Keratinocyte (primary cell): ENCODE measurements around the gene CRACR2A. TPM values are rescaled to one million over a fixed set of nuclear protein-coding genes. Genes with fewer than 3 reads are reported as not detected.

Experiments used
- DNase-seq: peaks from one replicate; pipeline ENCODE4 v3.0.0-alpha.2; 2011; ENCODE audit warnings: low read depth, missing footprints, low spot score
- FAIRE-seq: peaks from 2 replicates; lab custom pipeline; 2011; peaks lifted over from hg19 to GRCh38; lab: Jason Lieb, UNC
- H2AFZ ChIP-seq: 2 replicates; pipeline ENCODE4 v1.6.0; 2012; ENCODE audit warnings: low read length, control low read depth, inconsistent platforms; ENCODE audit not compliant: control insufficient read depth
- H3K27ac ChIP-seq: 2 replicates; pipeline ENCODE4 v1.5.1; 2011; ENCODE audit warnings: low read length; ENCODE audit not compliant: control insufficient read depth, insufficient read depth
- H3K27me3 ChIP-seq: 3 replicates; pipeline ENCODE4 v1.6.0; 2011; ENCODE audit warnings: low read length; ENCODE audit not compliant: control insufficient read depth, insufficient read depth; ENCODE audit errors: extremely low read depth
- H3K36me3 ChIP-seq, 2 experiments: 2 replicates in 1 of 2; 3 replicates in 1 of 2; pipeline ENCODE4 v1.5.1; 2011; ENCODE audit warnings: low read length in 2 of 2, mild to moderate bottlenecking in 1 of 2; ENCODE audit not compliant: control insufficient read depth in 2 of 2, insufficient read depth in 2 of 2; ENCODE audit errors: extremely low read depth in 1 of 2
- H3K4me1 ChIP-seq: 3 replicates; pipeline ENCODE4 v1.5.1; 2011; ENCODE audit warnings: low read length; ENCODE audit not compliant: control insufficient read depth, insufficient read depth; ENCODE audit errors: extremely low read depth
- H3K4me2 ChIP-seq: 3 replicates; pipeline ENCODE4 v1.6.0; 2011; ENCODE audit warnings: low read depth, low read length; ENCODE audit not compliant: control insufficient read depth, insufficient read depth; ENCODE audit errors: extremely low read depth
- H3K4me3 ChIP-seq, 3 experiments: fragments of 200-600 bp in 1 of 3; sonication (generic) in 1 of 3; 2 replicates in 2 of 3; 3 replicates in 1 of 3; pipeline ENCODE4 v1.5.1; 2011 to 2016; ENCODE audit warnings: low read length in 3 of 3, mild to moderate bottlenecking in 3 of 3, control low read depth in 2 of 3, inconsistent platforms in 1 of 3, low read depth in 1 of 3, mixed read lengths in 1 of 3, mixed run types in 1 of 3, moderate library complexity in 1 of 3; ENCODE audit not compliant: control insufficient read depth in 2 of 3, insufficient read depth in 2 of 3; ENCODE audit errors: extremely low read depth in 1 of 3
- H3K79me2 ChIP-seq: 2 replicates; pipeline ENCODE4 v1.6.0; 2012; ENCODE audit warnings: low read length; ENCODE audit not compliant: control insufficient read depth, insufficient read depth
- H3K9ac ChIP-seq: 3 replicates; pipeline ENCODE4 v1.6.0; 2011; ENCODE audit warnings: low read length; ENCODE audit not compliant: control insufficient read depth, insufficient read depth; ENCODE audit errors: extremely low read depth
- H3K9me1 ChIP-seq: 3 replicates; pipeline ENCODE4 v1.6.0; 2011; ENCODE audit warnings: low read length; ENCODE audit not compliant: control insufficient read depth, insufficient read depth; ENCODE audit errors: extremely low read depth
- H3K9me3 ChIP-seq: 2 replicates; pipeline ENCODE4 v1.5.1; 2012; ENCODE audit warnings: low read depth, low read length; ENCODE audit not compliant: control insufficient read depth
- H4K20me1 ChIP-seq: 3 replicates; pipeline ENCODE4 v1.6.0; 2011; ENCODE audit warnings: low read length; ENCODE audit not compliant: control insufficient read depth, insufficient read depth; ENCODE audit errors: extremely low read depth
- EZH2 ChIP-seq: IDR thresholded peaks from one replicate; pipeline ENCODE4 v1.6.1; 2012; ENCODE audit warnings: inconsistent platforms, mild to moderate bottlenecking, low read length, moderate library complexity
- dilution Hi-C: fragments of 300-500 bp; cut with MboI; formaldehyde crosslinking; loops from one replicate; pipeline ENCODE4 v1.7.0; 2020; ENCODE audit warnings: low sequenced_read_pairs; ENCODE audit not compliant: extremely low pct_ligation_motif_present
- polyA plus RNA-seq, 5 experiments: library from polyadenylated mRNA; depleted of rRNA in 3 of 5; stranded (reverse) in 3 of 5; stranded (forward) in 1 of 5; unstranded in 1 of 5; fragments of >200 nt; gene quantifications; 1 replicate in 1 of 5; 2 replicates in 3 of 5; 3 replicates in 1 of 5; pipeline versions ENCODE4 v1.2.1 to v1.2.3, GENCODE V29; 2011 to 2012; ENCODE audit warnings: missing spikeins in 2 of 5, low read depth in 1 of 5, low replicate concordance in 1 of 5
- TF ChIP-seq, protein P1 (sequence below), 3 experiments: IDR thresholded peaks in 1 of 3; conservative IDR thresholded peaks in 1 of 3; optimal IDR thresholded peaks in 1 of 3; 2 replicates in 2 of 3; 3 replicates in 1 of 3; pipeline versions ENCODE3 to v1.5.1; 2011; ENCODE audit warnings: low read length in 3 of 3, mild to moderate bottlenecking in 3 of 3, moderate library complexity in 2 of 3, control low read depth in 1 of 3, inconsistent platforms in 1 of 3; ENCODE audit not compliant: insufficient read depth in 2 of 3; ENCODE audit errors: extremely low read depth in 1 of 3

Gene CRACR2A
- polyA plus RNA-seq, 1 donor (not counting 4 experiments of a cell fraction or from before 2014, with no cell fraction given): 0.30 TPM

GRCh38 chr12:3672113-3672509 is 80.8 kb downstream of the CRACR2A start:
- no peak for DNase-seq
- no peaks in the 10 kb centered on the region for H4K20me1 ChIP-seq
- FAIRE-seq: no peak
- H3K4me3 ChIP-seq: no peak overlapping the region
- no peaks in the 10 kb centered on the region for H3K27me3 ChIP-seq
- dilution Hi-C loops: no loop called here
- no peaks in the 10 kb centered on the region for H3K9me3 ChIP-seq
- no peak overlapping the region for H3K4me2 ChIP-seq
- H3K9me1 ChIP-seq: no peaks in the 10 kb centered on the region
- no peak overlapping the region for H3K27ac ChIP-seq
- H3K36me3 ChIP-seq: no peaks in the 10 kb centered on the region
- H2AFZ ChIP-seq: no peak overlapping the region
- no peak overlapping the region for H3K9ac ChIP-seq
- TF ChIP-seq EZH2: no peak
- TF ChIP-seq, protein P1, sequence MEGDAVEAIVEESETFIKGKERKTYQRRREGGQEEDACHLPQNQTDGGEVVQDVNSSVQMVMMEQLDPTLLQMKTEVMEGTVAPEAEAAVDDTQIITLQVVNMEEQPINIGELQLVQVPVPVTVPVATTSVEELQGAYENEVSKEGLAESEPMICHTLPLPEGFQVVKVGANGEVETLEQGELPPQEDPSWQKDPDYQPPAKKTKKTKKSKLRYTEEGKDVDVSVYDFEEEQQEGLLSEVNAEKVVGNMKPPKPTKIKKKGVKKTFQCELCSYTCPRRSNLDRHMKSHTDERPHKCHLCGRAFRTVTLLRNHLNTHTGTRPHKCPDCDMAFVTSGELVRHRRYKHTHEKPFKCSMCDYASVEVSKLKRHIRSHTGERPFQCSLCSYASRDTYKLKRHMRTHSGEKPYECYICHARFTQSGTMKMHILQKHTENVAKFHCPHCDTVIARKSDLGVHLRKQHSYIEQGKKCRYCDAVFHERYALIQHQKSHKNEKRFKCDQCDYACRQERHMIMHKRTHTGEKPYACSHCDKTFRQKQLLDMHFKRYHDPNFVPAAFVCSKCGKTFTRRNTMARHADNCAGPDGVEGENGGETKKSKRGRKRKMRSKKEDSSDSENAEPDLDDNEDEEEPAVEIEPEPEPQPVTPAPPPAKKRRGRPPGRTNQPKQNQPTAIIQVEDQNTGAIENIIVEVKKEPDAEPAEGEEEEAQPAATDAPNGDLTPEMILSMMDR (optimal IDR thresholded peaks at IDR 0.05 in 1 of 3, IDR thresholded peaks at IDR 0.05 in 1 of 3, conservative IDR thresholded peaks at IDR 0.05 in 1 of 3; ENCODE audit: extremely low read depth in 1 of 3, insufficient read depth in 2 of 3, low read length in 3 of 3): no peak
- H3K4me1 ChIP-seq: peaks cover 14% of the 10 kb centered on the region
- H3K79me2 ChIP-seq: no peaks in the 10 kb centered on the region

DNA sequence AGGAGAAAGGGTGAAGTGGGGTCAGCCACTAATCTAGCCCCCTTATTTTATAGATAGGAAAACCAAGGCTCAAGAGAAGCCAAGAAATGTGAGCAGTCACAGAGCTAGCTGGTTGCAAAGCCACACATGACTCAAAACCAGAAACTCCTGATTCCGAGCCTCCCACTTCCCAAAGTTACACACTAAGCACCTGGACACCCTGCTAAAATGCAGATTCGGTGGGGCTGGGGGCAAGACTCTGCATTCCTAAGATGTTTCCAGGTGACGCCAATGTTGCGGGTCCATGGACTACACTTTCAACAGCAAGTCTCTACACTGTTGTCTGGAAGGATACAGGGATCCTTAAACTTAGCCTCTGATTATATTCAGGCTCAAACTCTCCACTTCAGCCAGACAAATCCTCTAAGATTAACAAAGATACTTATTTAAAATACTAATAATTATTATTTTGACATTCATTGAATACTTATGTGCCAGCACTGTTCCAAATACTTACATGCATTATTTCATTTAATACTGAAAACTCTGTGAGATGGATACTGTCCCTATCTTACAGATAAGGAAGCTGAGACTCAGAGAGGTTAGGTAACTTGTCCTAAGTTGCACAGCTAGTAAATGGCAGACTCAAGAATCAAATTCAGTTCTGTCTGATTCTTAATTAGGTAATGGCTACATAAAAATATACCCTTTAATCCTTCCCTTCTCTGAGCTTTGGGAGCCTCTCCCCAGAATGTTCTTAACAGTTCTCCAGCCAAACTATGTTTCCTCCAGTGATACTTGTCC is 81.4 kb downstream of the CRACR2A start:
- dilution Hi-C loops: no loop called here
- Histone ChIP-seq H3K36me3 (no peaks in the 10 kb centered on the region), H3K9ac (no peak overlapping the region), H2AFZ (no peak overlapping the region), H3K4me2 (no peak overlapping the region), H4K20me1 (no peaks in the 10 kb centered on the region), H3K79me2 (no peaks in the 10 kb centered on the region), H3K9me3 (no peaks in the 10 kb centered on the region), H3K27ac (no peak overlapping the region), H3K4me3 (no peak overlapping the region), H3K27me3 (no peaks in the 10 kb centered on the region), H3K4me1 (peaks cover 14% of the 10 kb centered on the region), H3K9me1 (no peaks in the 10 kb centered on the region)
- FAIRE-seq (no peak), DNase-seq (no peak)
- TF ChIP-seq EZH2: no peak
- TF ChIP-seq, protein P1 (optimal IDR thresholded peaks at IDR 0.05 in 1 of 3, IDR thresholded peaks at IDR 0.05 in 1 of 3, conservative IDR thresholded peaks at IDR 0.05 in 1 of 3; ENCODE audit: extremely low read depth in 1 of 3, insufficient read depth in 2 of 3, low read length in 3 of 3): no peak
